Loucy (cell line): Measurements from ENCODE around the gene C1QTNF12.

Source experiments
- H2AFZ ChIP-seq: fragments of 200-600 bp; sonication (generic); 2 replicates; pipeline ENCODE4 v1.6.0; 2016; ENCODE audit warnings: antibody characterized with exemption, mild to moderate bottlenecking, low read length, moderate library complexity
- H3F3A ChIP-seq: fragments of 200-600 bp; 2 replicates; pipeline ENCODE4 v1.6.0; 2016; ENCODE audit warnings: antibody characterized with exemption, low read depth, mild to moderate bottlenecking
- H3K27me3 ChIP-seq: fragments of 200-600 bp; sonication (generic); 2 replicates; pipeline ENCODE4 v1.6.1; 2014; ENCODE audit warnings: low read length, mild to moderate bottlenecking; ENCODE audit not compliant: insufficient read depth, poor library complexity, severe bottlenecking
- H3K36me3 ChIP-seq: fragments of 200-600 bp; sonication (generic); 2 replicates; pipeline ENCODE4 v1.6.1; 2016; ENCODE audit warnings: low read length; ENCODE audit not compliant: insufficient read depth
- H3K4me1 ChIP-seq: fragments of 200-600 bp; sonication (generic); 2 replicates; pipeline ENCODE4 v1.5.1; 2014; ENCODE audit warnings: low read length, mild to moderate bottlenecking; ENCODE audit not compliant: insufficient read depth, poor library complexity, severe bottlenecking
- H3K4me2 ChIP-seq: fragments of 200-600 bp; sonication (generic); 2 replicates; pipeline ENCODE4 v1.6.0; 2014; ENCODE audit warnings: antibody characterized with exemption, low read length, low read depth, mild to moderate bottlenecking; ENCODE audit not compliant: poor library complexity, severe bottlenecking
- H3K4me3 ChIP-seq: fragments of 200-600 bp; sonication (generic); 2 replicates; pipeline ENCODE4 v1.5.1; 2014; ENCODE audit warnings: low read length, mild to moderate bottlenecking, mixed read lengths; ENCODE audit not compliant: poor library complexity, severe bottlenecking
- H3K79me2 ChIP-seq: fragments of 200-600 bp; sonication (generic); 2 replicates; pipeline ENCODE4 v1.6.1; 2014; ENCODE audit warnings: low read length; ENCODE audit not compliant: insufficient read depth
- H3K9ac ChIP-seq: fragments of 200-600 bp; sonication (generic); 2 replicates; pipeline ENCODE4 v1.6.0; 2014; ENCODE audit warnings: mild to moderate bottlenecking, low read depth, low read length, moderate library complexity; ENCODE audit not compliant: poor library complexity, severe bottlenecking
- H3K9me2 ChIP-seq: fragments of 200-600 bp; sonication (generic); replicated peaks from 2 replicates; pipeline ENCODE4 v1.6.1; 2016; ENCODE audit warnings: low read depth, low read length, mixed read lengths
- H3K9me3 ChIP-seq: fragments of 200-600 bp; sonication (generic); 2 replicates; pipeline ENCODE4 v1.6.1; 2014; ENCODE audit warnings: mild to moderate bottlenecking, antibody characterized with exemption, low read length, low read depth; ENCODE audit not compliant: insufficient read depth
- H4K20me1 ChIP-seq: fragments of 200-600 bp; sonication (generic); 2 replicates; pipeline ENCODE4 v1.6.0; 2014; ENCODE audit warnings: antibody characterized with exemption, low read length, mild to moderate bottlenecking; ENCODE audit not compliant: insufficient read depth, poor library complexity, severe bottlenecking
- EZH2phosphoT487 ChIP-seq: fragments of 200-600 bp; IDR thresholded peaks from 2 replicates; pipeline ENCODE4 v1.6.1; 2018; ENCODE audit warnings: antibody characterized with exemption, mild to moderate bottlenecking, moderate library complexity, borderline replicate concordance
- TF ChIP-seq, protein P1 (sequence below): fragments of 200-600 bp; sonication (generic); conservative IDR thresholded peaks from 2 replicates; pipeline ENCODE4 v1.5.1; 2014; ENCODE audit warnings: mild to moderate bottlenecking, antibody characterized with exemption, low read length

The C1QTNF12 gene

DNA sequence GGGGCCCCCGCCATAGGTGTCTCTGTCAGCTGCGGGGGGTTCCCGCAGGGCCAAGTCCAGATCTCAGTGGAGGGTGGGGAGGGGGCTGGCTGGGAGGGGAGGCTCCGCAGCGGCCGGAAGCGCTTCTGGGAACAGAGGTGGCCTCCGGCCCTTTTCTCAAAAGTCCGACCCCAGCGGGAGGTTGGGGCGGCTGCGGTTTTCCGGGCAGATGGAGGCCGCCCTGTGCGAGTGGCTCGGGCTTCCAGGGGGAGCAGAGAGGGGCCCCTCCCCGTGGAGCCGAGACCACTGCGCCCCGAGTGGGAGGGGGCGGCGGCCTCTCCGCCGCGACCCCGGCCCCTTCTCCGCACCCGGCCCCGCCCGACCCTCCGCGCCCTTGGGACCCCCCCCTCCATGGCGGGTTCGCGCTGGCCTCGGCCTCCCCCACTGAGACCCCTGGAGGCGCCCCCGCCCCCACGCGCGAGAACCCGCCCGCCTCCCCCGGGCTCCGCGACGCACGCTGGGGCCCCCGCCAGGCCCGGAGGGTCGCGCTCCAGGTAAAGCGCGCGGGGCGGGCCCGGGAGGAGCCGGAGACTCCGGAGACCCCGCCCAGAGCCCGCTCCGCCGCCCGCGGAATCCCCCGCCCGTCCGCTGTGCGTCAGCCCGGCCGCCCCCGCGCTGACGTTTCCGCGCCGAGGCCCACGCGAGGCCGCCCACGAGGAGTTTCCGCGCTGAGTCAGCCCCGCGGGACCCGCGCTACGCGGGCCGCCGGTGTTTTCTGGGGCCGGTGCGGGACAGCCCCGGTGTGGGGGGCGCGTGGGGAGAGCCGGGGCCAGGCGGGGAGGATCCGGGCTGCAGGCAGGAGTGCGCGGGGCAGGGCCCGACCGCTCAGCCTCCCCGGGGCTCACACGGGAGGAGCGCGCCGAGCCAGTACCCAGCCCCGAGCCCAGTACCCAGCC lies 45.4 kb downstream of the C1QTNF12 start:
- H3K4me1 ChIP-seq, result peaks cover 9% of the 10 kb centered on the region

DNA sequence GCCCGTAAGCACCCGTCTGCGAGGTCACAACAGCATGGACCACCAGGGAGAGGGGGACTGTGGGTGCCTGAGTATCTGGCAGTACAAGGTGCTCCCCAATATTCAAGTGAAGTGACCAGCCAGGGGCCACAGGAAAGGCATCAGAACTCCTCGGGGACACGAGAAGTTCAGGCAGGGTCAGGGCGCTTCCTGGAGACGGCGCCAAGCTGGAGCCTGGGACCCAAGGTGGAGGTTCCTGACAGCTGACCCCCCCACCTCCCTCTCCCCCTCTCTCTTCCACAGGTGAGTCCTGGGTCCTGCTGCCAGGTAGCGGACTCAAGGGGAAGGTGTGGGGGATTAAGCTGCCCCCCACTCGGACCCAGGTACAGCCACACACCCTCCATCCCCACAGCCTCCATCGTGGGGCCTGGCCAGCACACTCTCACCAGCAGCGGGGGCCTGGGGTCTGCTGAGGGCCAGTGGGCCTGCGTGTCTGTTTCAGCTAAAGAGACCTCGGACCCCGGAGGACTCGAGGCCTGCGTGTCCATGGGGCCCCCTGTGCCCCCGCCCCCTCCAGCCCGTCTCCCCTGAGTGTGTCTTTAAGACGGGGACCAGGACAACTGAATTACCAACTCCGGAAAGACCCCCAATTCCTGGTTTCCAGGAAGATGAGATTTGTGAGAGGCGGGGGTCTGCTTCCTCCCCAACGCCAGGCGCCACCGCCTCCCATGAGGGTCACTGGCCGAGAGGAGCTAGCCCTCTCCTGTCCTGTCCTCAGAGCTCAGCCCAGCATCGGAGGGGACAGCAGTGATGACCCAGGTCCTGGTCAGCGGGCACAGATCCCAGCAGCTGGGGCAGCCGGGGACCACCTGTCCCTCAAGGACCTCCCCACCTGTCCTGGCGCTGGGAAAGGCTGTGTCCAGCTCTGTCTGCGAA lies 46.3 kb downstream of the C1QTNF12 start:
- Histone ChIP-seq H3F3A (no peaks in the 10 kb centered on the region), H3K4me2 (no peak overlapping the region), H3K4me1 (no peaks in the 10 kb centered on the region), H3K79me2 (no peaks in the 10 kb centered on the region), H3K27me3 (no peaks in the 10 kb centered on the region), H3K4me3 (no peak overlapping the region), H4K20me1 (no peaks in the 10 kb centered on the region), H2AFZ (no peak overlapping the region), H3K36me3 (no peaks in the 10 kb centered on the region), H3K9me3 (no peaks in the 10 kb centered on the region), H3K9me2 (no peaks in the 10 kb centered on the region), H3K9ac (no peak overlapping the region)
- TF ChIP-seq EZH2phosphoT487, result no peak
- TF ChIP-seq, protein P1, sequence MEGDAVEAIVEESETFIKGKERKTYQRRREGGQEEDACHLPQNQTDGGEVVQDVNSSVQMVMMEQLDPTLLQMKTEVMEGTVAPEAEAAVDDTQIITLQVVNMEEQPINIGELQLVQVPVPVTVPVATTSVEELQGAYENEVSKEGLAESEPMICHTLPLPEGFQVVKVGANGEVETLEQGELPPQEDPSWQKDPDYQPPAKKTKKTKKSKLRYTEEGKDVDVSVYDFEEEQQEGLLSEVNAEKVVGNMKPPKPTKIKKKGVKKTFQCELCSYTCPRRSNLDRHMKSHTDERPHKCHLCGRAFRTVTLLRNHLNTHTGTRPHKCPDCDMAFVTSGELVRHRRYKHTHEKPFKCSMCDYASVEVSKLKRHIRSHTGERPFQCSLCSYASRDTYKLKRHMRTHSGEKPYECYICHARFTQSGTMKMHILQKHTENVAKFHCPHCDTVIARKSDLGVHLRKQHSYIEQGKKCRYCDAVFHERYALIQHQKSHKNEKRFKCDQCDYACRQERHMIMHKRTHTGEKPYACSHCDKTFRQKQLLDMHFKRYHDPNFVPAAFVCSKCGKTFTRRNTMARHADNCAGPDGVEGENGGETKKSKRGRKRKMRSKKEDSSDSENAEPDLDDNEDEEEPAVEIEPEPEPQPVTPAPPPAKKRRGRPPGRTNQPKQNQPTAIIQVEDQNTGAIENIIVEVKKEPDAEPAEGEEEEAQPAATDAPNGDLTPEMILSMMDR, result no peak

More for the DNA sequence above, 45.4 kb downstream of the C1QTNF12 start:
- no peak overlapping the region for H3K4me2 ChIP-seq
- H3K9ac ChIP-seq, result no peak overlapping the region
- H3K27me3 ChIP-seq, result no peaks in the 10 kb centered on the region
- no peak for TF ChIP-seq EZH2phosphoT487
- TF ChIP-seq, protein P1, result no peak
- no peaks in the 10 kb centered on the region for H3K9me3 ChIP-seq
- no peak overlapping the region for H3K4me3 ChIP-seq
- H3K9me2 ChIP-seq, result no peaks in the 10 kb centered on the region
- no peak overlapping the region for H2AFZ ChIP-seq
- H3K79me2 ChIP-seq, result no peaks in the 10 kb centered on the region
- no peaks in the 10 kb centered on the region for H3F3A ChIP-seq
- no peaks in the 10 kb centered on the region for H3K36me3 ChIP-seq
- no peaks in the 10 kb centered on the region for H4K20me1 ChIP-seq

GRCh38 chr1:1199141-1199960 lies 47.2 kb downstream of the C1QTNF12 start:
- no peak overlapping the region for H3K4me2 ChIP-seq
- no peak for TF ChIP-seq EZH2phosphoT487
- TF ChIP-seq, protein P1, result no peak
- no peak overlapping the region for H2AFZ ChIP-seq
- no peaks in the 10 kb centered on the region for H3K27me3 ChIP-seq
- no peaks in the 10 kb centered on the region for H3F3A ChIP-seq
- H3K9ac ChIP-seq, result no peak overlapping the region
- no peaks in the 10 kb centered on the region for H3K9me2 ChIP-seq
- H3K79me2 ChIP-seq, result no peaks in the 10 kb centered on the region
- no peaks in the 10 kb centered on the region for H3K9me3 ChIP-seq
- no peaks in the 10 kb centered on the region for H3K4me1 ChIP-seq
- no peaks in the 10 kb centered on the region for H4K20me1 ChIP-seq
- no peaks in the 10 kb centered on the region for H3K36me3 ChIP-seq
- no peak overlapping the region for H3K4me3 ChIP-seq
